Natural killer cell (primary cell): ENCODE results near the gene PRPF8. TPM values are rescaled to one million over a fixed set of nuclear protein-coding genes. Genes with fewer than 3 reads are reported as not detected.

Experiments used
- ATAC-seq, 3 donors: fragments of 150-1000 bp in 2 of 3; fragments of 200-7000 bp in 1 of 3; cut with Tn5 transposase; 1 replicate in 1 of 3; 2 replicates in 2 of 3; pipeline ENCODE4 v1.10.0; 2021; ENCODE audit warnings: mild to moderate bottlenecking in 2 of 3, moderate library complexity in 2 of 3
- DNase-seq, 2 donors: peaks; one replicate each; pipeline versions ENCODE4 v3.0.0 to v3.0.0-alpha.2; 2013 to 2021; ENCODE audit warnings: mixed read lengths in 1 of 2
- H3K27ac ChIP-seq: one replicate; pipeline ENCODE4 v1.5.1; 2013; ENCODE audit warnings: mild to moderate bottlenecking, low read length
- H3K27me3 ChIP-seq: one replicate; pipeline ENCODE4 v1.6.1; 2013; ENCODE audit warnings: low read length; ENCODE audit not compliant: control insufficient read depth, insufficient read depth
- H3K36me3 ChIP-seq: one replicate; pipeline ENCODE4 v1.6.1; 2013; ENCODE audit warnings: low read length; ENCODE audit not compliant: control insufficient read depth, insufficient read depth
- H3K4me1 ChIP-seq: one replicate; pipeline ENCODE4 v1.6.1; 2013; ENCODE audit warnings: low read length; ENCODE audit not compliant: control insufficient read depth, insufficient read depth
- H3K4me3 ChIP-seq: one replicate; pipeline ENCODE4 v1.5.1; 2013; ENCODE audit warnings: low read length
- H3K9me3 ChIP-seq: one replicate; pipeline ENCODE4 v1.6.1; 2013; ENCODE audit warnings: low read length; ENCODE audit not compliant: control insufficient read depth, insufficient read depth
- H3K27ac Mint-ChIP-seq, 2 donors: one replicate each; pipeline ENCODE4 v1.8.0; 2022; ENCODE audit warnings: mild to moderate bottlenecking in 2 of 2, mixed read lengths in 2 of 2, moderate library complexity in 1 of 2
- H3K27me3 Mint-ChIP-seq, 2 donors: one replicate each; pipeline ENCODE4 v1.8.0; 2022; ENCODE audit warnings: low read depth in 2 of 2, mixed read lengths in 2 of 2
- H3K36me3 Mint-ChIP-seq: one replicate; pipeline ENCODE4 v1.8.0; 2022; ENCODE audit warnings: mixed read lengths
- H3K4me1 Mint-ChIP-seq, 2 donors: one replicate each; pipeline ENCODE4 v1.8.0; 2022; ENCODE audit warnings: mixed read lengths in 2 of 2
- H3K4me3 Mint-ChIP-seq: one replicate; pipeline ENCODE4 v1.8.0; 2022; ENCODE audit warnings: mild to moderate bottlenecking, moderate library complexity, mixed read lengths
- H3K9me3 Mint-ChIP-seq, 2 donors: one replicate each; pipeline ENCODE4 v1.8.0; 2022; ENCODE audit warnings: mixed read lengths in 2 of 2
- CTCF ChIP-seq: fragments of 200-600 bp; IDR thresholded peaks from one replicate; pipeline ENCODE4 v1.8.0; 2022; ENCODE audit warnings: antibody characterized with exemption
- WGBS: methylation state at CpG from one replicate; pipeline ENCODE4 v1.1.7; 2013; ENCODE audit warnings: missing lambda C conversion rate; ENCODE audit not compliant: insufficient coverage; 5-methylcytosine and 5-hydroxymethylcytosine counted together
- intact Hi-C: fragments of 100-400 bp; cut with micrococcal nuclease; formaldehyde crosslinking; loops from one replicate; pipeline ENCODE4 v1.14.2; 2022
- total RNA-seq, 4 donors: library from RNA; stranded (reverse); fragments of 120-200 nt in 1 of 4; gene quantifications; one replicate each; pipeline versions ENCODE4 v1.2.3 to v1.2.4, GENCODE V29; 2013 to 2022

Gene PRPF8
- total RNA-seq, 3 donors from 2014 or later (not counting 1 experiment from before 2014, with no cell fraction given), result 475 to 508 (median 480) TPM

- no peak overlapping the region for H3K4me3 ChIP-seq
- ATAC-seq (no peak), DNase-seq (no peak)
- H3K36me3 Mint-ChIP-seq, result no peaks in the 10 kb centered on the region
- no peaks in the 10 kb centered on the region for H3K9me3 ChIP-seq
- no peaks in the 10 kb centered on the region for H3K27me3 Mint-ChIP-seq
- WGBS, result 95% methylated on average over 18 of the region's 18 CpGs
- H3K9me3 Mint-ChIP-seq, result no peaks in the 10 kb centered on the region
- H3K4me3 Mint-ChIP-seq, result no peak overlapping the region
- no peak overlapping the region for H3K27ac ChIP-seq
- TF ChIP-seq CTCF, result no peak
- peaks cover 59% of the 10 kb centered on the region for H3K4me1 ChIP-seq
- peaks cover 32% of the 10 kb centered on the region for H3K36me3 ChIP-seq
- H3K4me1 Mint-ChIP-seq, result peaks cover 20 to 41% of the 10 kb centered on the region in 2 donors
- H3K27ac Mint-ChIP-seq, result no peak overlapping the region
- H3K27me3 ChIP-seq, result no peaks in the 10 kb centered on the region
- intact Hi-C loops, result no loop called here
Measured at GRCh38 chr17:1726626-1727257, 42.1 kb upstream of the PRPF8 start.

GRCh38 chr17:1725642-1726511 is 41.2 kb upstream of the PRPF8 start:
- Mint-ChIP-seq H3K4me1 (peaks cover 20 to 43% of the 10 kb centered on the region in 2 donors), H3K27ac (peak overlapping the region; percentile 62 to 88), H3K36me3 (no peaks in the 10 kb centered on the region), H3K9me3 (no peaks in the 10 kb centered on the region), H3K27me3 (no peaks in the 10 kb centered on the region), H3K4me3 (peak overlapping the region; percentile 79)
- no peaks in the 10 kb centered on the region for H3K9me3 ChIP-seq
- H3K27me3 ChIP-seq, result no peaks in the 10 kb centered on the region
- peaks cover 66% of the 10 kb centered on the region for H3K4me1 ChIP-seq
- DNase-seq (no peak), ATAC-seq (no peak)
- H3K36me3 ChIP-seq, result peaks cover 27% of the 10 kb centered on the region
- WGBS, result 96% methylated on average over 54 of the region's 54 CpGs
- intact Hi-C loops, result no loop called here
- H3K4me3 ChIP-seq, result peak overlapping the region; percentile 43
- TF ChIP-seq CTCF, result no peak
- no peak overlapping the region for H3K27ac ChIP-seq

- H3K27me3 Mint-ChIP-seq, result no peaks in the 10 kb centered on the region
- peaks cover 20 to 46% of the 10 kb centered on the region in 2 donors for H3K4me1 Mint-ChIP-seq
- peaks cover 21% of the 10 kb centered on the region for H3K36me3 ChIP-seq
- H3K4me1 ChIP-seq, result peaks cover 70% of the 10 kb centered on the region
- intact Hi-C loops, result loop anchor here (5.0 kb wide), 2 partner anchors 57 to 142 kb away; no protein-coding TSS in a partner anchor
- H3K27me3 ChIP-seq, result no peaks in the 10 kb centered on the region
- H3K36me3 Mint-ChIP-seq, result no peaks in the 10 kb centered on the region
- no peak for DNase-seq
- H3K4me3 ChIP-seq, result peak overlapping the region; percentile 43
- peak overlapping the region; percentile 79 for H3K4me3 Mint-ChIP-seq
- WGBS, result 15% methylated on average over 51 of the region's 51 CpGs
- H3K9me3 Mint-ChIP-seq, result no peaks in the 10 kb centered on the region
- no peaks in the 10 kb centered on the region for H3K9me3 ChIP-seq
- ATAC-seq, result peak; percentile 56 to 72 (median 68)
- peak overlapping the region; percentile 62 to 88 for H3K27ac Mint-ChIP-seq
- no peak overlapping the region for H3K27ac ChIP-seq
- TF ChIP-seq CTCF, result no peak
Measured at GRCh38 chr17:1724869-1725641, 40.4 kb upstream of the PRPF8 start.
